PC-9 (cell line): ENCODE measurements around the gene MOV10. TPM values are rescaled to one million over a fixed set of nuclear protein-coding genes. Genes with fewer than 3 reads are reported as not detected.

Experiments used
- BruUV-seq: library from RNA; stranded (reverse); fragments of 400-500 nt; replicated peaks from 2 replicates; lab custom pipeline; 2021; lab: Mats Ljungman, UMichigan
- CTCF ChIA-PET: fragments of 300-600 bp; sonication (Branson Sonifier 250); formaldehyde crosslinking; loops from one replicate; lab custom pipeline; 2022; ENCODE audit warnings: antibody characterized with exemption; lab: Charles Lee
- POLR2A ChIA-PET: fragments of 300-600 bp; sonication (Branson Sonifier 250); formaldehyde crosslinking; loops from one replicate; lab custom pipeline; 2022; ENCODE audit warnings: antibody characterized with exemption; ENCODE audit not compliant: unreplicated experiment; lab: Charles Lee
- DNase-seq, 2 experiments: peaks; one replicate each; pipeline versions ENCODE4 v3.0.0 to v3.0.0-alpha.2; 2015 to 2022; ENCODE audit warnings: mixed read lengths in 1 of 2
- H2AFZ ChIP-seq: fragments of 200-600 bp; sonication (generic); 2 replicates; pipeline ENCODE4 v1.8.1; 2017; ENCODE audit warnings: antibody characterized with exemption
- H3F3A ChIP-seq: fragments of 200-600 bp; sonication (generic); 2 replicates; pipeline ENCODE4 v1.8.1; 2017; ENCODE audit warnings: antibody characterized with exemption, mild to moderate bottlenecking, low read depth; ENCODE audit not compliant: insufficient read depth
- H3K27ac ChIP-seq: fragments of 200-600 bp; sonication (generic); 2 replicates; pipeline ENCODE4 v1.6.1; 2016; ENCODE audit warnings: mixed run types
- H3K27me3 ChIP-seq: fragments of 200-600 bp; sonication (generic); 2 replicates; pipeline ENCODE4 v1.6.1; 2016; ENCODE audit warnings: low read depth, mixed run types; ENCODE audit not compliant: insufficient read depth
- H3K36me3 ChIP-seq: fragments of 200-600 bp; sonication (generic); 2 replicates; pipeline ENCODE4 v1.6.1; 2016; ENCODE audit warnings: low read depth, mixed run types
- H3K4me1 ChIP-seq: fragments of 200-600 bp; sonication (generic); replicated peaks from 2 replicates; pipeline ENCODE4 v1.6.1; 2016; ENCODE audit warnings: mixed run types; ENCODE audit not compliant: insufficient read depth
- H3K4me2 ChIP-seq: fragments of 200-600 bp; sonication (generic); 2 replicates; pipeline ENCODE4 v1.6.1; 2017; ENCODE audit warnings: mixed run types
- H3K4me3 ChIP-seq: fragments of 200-600 bp; sonication (generic); 2 replicates; pipeline ENCODE4 v1.6.1; 2016; ENCODE audit warnings: mixed run types
- H3K79me2 ChIP-seq: fragments of 200-600 bp; sonication (generic); 2 replicates; pipeline ENCODE4 v1.6.1; 2017; ENCODE audit warnings: low read depth, mixed run types
- H3K9me2 ChIP-seq: fragments of 200-600 bp; sonication (generic); 2 replicates; pipeline ENCODE4 v1.8.1; 2017; ENCODE audit warnings: mild to moderate bottlenecking; ENCODE audit not compliant: insufficient read depth
- H3K9me3 ChIP-seq: fragments of 200-600 bp; sonication (generic); 2 replicates; pipeline ENCODE4 v1.8.1; 2016; ENCODE audit warnings: low read depth; ENCODE audit not compliant: insufficient read depth
- H4K20me1 ChIP-seq: fragments of 200-600 bp; sonication (generic); 2 replicates; pipeline ENCODE4 v1.8.1; 2017; ENCODE audit not compliant: insufficient read depth
- CTCF ChIP-seq: fragments of 200-600 bp; sonication (generic); conservative IDR thresholded peaks from 2 replicates; pipeline ENCODE4 v1.6.1; 2017; ENCODE audit warnings: mixed run types, antibody characterized with exemption, mild to moderate bottlenecking, moderate library complexity
- EZH2 ChIP-seq: fragments of 200-600 bp; sonication (generic); IDR thresholded peaks from 2 replicates; pipeline ENCODE4 v1.8.0; 2017; ENCODE audit warnings: antibody characterized with exemption, low read depth
- intact Hi-C: fragments of 100-400 bp; cut with micrococcal nuclease; formaldehyde crosslinking; loops from one replicate; pipeline ENCODE4 v1.10.0; 2022; ENCODE audit not compliant: unreplicated experiment
- total RNA-seq: library from RNA; stranded (reverse); gene quantifications from 2 replicates; pipeline ENCODE4 v1.2.3, GENCODE V29; 2021

MOV10 gene
- total RNA-seq, 1 experiment from 2014 or later, result 73.7 TPM

GRCh38 chr1:112626887-112627286 is 47.6 kb upstream of the MOV10 start:
- intact Hi-C loops, result no loop called here
- BruUV-seq, result no TSS peak
- peaks cover 8% of the 10 kb centered on the region for H3K4me1 ChIP-seq
- TF ChIP-seq CTCF, result no peak
- TF ChIP-seq EZH2, result no peak
- H3K9me2 ChIP-seq, result no peaks in the 10 kb centered on the region
- H3K36me3 ChIP-seq, result peaks cover 35% of the 10 kb centered on the region
- no peak overlapping the region for H2AFZ ChIP-seq
- H3K27ac ChIP-seq, result no peak overlapping the region
- no peak for DNase-seq
- no peaks in the 10 kb centered on the region for H3K9me3 ChIP-seq
- H3F3A ChIP-seq, result 0 out of 2 replicates have a peak, but pooled peaks cover 4% of the 10 kb centered on the region
- CTCF ChIA-PET, result no interaction called here
- no peaks in the 10 kb centered on the region for H3K27me3 ChIP-seq
- no peak overlapping the region for H3K4me3 ChIP-seq
- H3K79me2 ChIP-seq, result peaks cover 98% of the 10 kb centered on the region
- H3K4me2 ChIP-seq, result no peak overlapping the region
- POLR2A ChIA-PET, result no interaction called here
- peaks cover 90% of the 10 kb centered on the region for H4K20me1 ChIP-seq

- no peak for DNase-seq
- H3K4me2 ChIP-seq, result no peak overlapping the region
- peaks cover 93% of the 10 kb centered on the region for H4K20me1 ChIP-seq
- H3K9me2 ChIP-seq, result no peaks in the 10 kb centered on the region
- H2AFZ ChIP-seq, result no peak overlapping the region
- no peak overlapping the region for H3K27ac ChIP-seq
- peaks cover 40% of the 10 kb centered on the region for H3K36me3 ChIP-seq
- ChIA-PET POLR2A (no interaction called here), CTCF (no interaction called here)
- H3K9me3 ChIP-seq, result no peaks in the 10 kb centered on the region
- no TSS peak for BruUV-seq
- no peaks in the 10 kb centered on the region for H3K4me1 ChIP-seq
- intact Hi-C loops, result no loop called here
- H3K4me3 ChIP-seq, result no peak overlapping the region
- TF ChIP-seq CTCF (no peak), EZH2 (no peak)
- H3K79me2 ChIP-seq, result peaks cover 98% of the 10 kb centered on the region
- 0 out of 2 replicates have a peak, but pooled peaks cover 4% of the 10 kb centered on the region for H3F3A ChIP-seq
- H3K27me3 ChIP-seq, result no peaks in the 10 kb centered on the region
These were observed 45.9 kb upstream of the MOV10 start for GRCh38 chr1:112628516-112628915.

- H4K20me1 ChIP-seq, result peaks cover 96% of the 10 kb centered on the region
- no peak for DNase-seq
- no TSS peak for BruUV-seq
- H3K79me2 ChIP-seq, result peaks cover 98% of the 10 kb centered on the region
- 0 out of 2 replicates have a peak, but pooled peaks cover under 1% of the 10 kb centered on the region for H3F3A ChIP-seq
- H3K27ac ChIP-seq, result no peak overlapping the region
- no peaks in the 10 kb centered on the region for H3K9me3 ChIP-seq
- H3K9me2 ChIP-seq, result no peaks in the 10 kb centered on the region
- no peaks in the 10 kb centered on the region for H3K27me3 ChIP-seq
- POLR2A ChIA-PET, result no interaction called here
- peaks cover 2% of the 10 kb centered on the region; the same call in 1 of the 2 replicates for H3K4me1 ChIP-seq
- no peak overlapping the region for H3K4me3 ChIP-seq
- TF ChIP-seq CTCF (no peak), EZH2 (no peak)
- CTCF ChIA-PET, result no interaction called here
- H3K4me2 ChIP-seq, result no peak overlapping the region
- no peak overlapping the region for H2AFZ ChIP-seq
- H3K36me3 ChIP-seq, result peaks cover 47% of the 10 kb centered on the region
- intact Hi-C loops, result no loop called here
These were observed 45.2 kb upstream of the MOV10 start for GRCh38 chr1:112629256-112629655.
